Lower lobe of right lung (tissue), 1 donor: ENCODE data around the gene CDON. TPM values are rescaled to one million over a fixed set of nuclear protein-coding genes. Genes with fewer than 3 reads are reported as not detected.

ENCODE experiments used
- total RNA-seq: library from RNA; stranded (reverse); fragmentation: NEBNext Ultra II Directional; extraction: Animal tissue kit (Norgen Biotek cat#: 25700); gene quantifications from one replicate; pipeline ENCODE4 v1.2.1, GENCODE V29; 2021
- donor health status: DM: no; HTN: yes; CAD: no; lungs with severe emphysema.

Gene CDON
- total RNA-seq, 1 donor from 2014 or later: 18.5 TPM

Other genes with a start within 250 kb of the CDON start
- not detected for gene PATE4, start 229.6 kb downstream of the CDON start, total RNA-seq
- 4.5 TPM for gene HYLS1, start 175.2 kb downstream of the CDON start, total RNA-seq
- gene PUS3, start 159.7 kb downstream of the CDON start, total RNA-seq: 10.0 TPM
- gene DDX25, start 158.4 kb downstream of the CDON start, total RNA-seq: not detected
- not detected for gene VSIG10L2, start 116.8 kb downstream of the CDON start, total RNA-seq
- 25.8 TPM for gene RPUSD4, start 148.8 kb upstream of the CDON start, total RNA-seq
- 35.2 TPM for gene FAM118B, start 148.9 kb upstream of the CDON start, total RNA-seq
- gene SRPRA, start 206.0 kb upstream of the CDON start, total RNA-seq: 108 TPM
- 16.6 TPM for gene FOXRED1, start 206.3 kb upstream of the CDON start, total RNA-seq
- gene TIRAP, start 220.2 kb upstream of the CDON start, total RNA-seq: 15.2 TPM
- gene DCPS, start 241.2 kb upstream of the CDON start, total RNA-seq: 14.7 TPM